A549 (cell line): ENCODE measurements around the gene PPIF. TPM values are rescaled to one million over a fixed set of nuclear protein-coding genes. Genes with fewer than 3 reads are reported as not detected.

ENCODE experiments used
- ATAC-seq, 2 experiments: fragments of 200-7000 bp in 1 of 2; fragments of >200 bp in 1 of 2; cut with Nextera tagmentation in 1 of 2; cut with Tn5 transposase in 1 of 2; 3 replicates each; pipeline versions ENCODE4 v1.8.0 to v1.9.1; 2018 to 2020; ENCODE audit warnings: mild to moderate bottlenecking in 1 of 2, moderate library complexity in 1 of 2
- CTCF ChIA-PET: fragments of 300-600 bp; sonication (Branson Sonifier 250); formaldehyde crosslinking; extraction: SDS; loops from one replicate; lab custom pipeline; 2021; ENCODE audit warnings: antibody characterized with exemption, inconsistent platforms; lab: Yijun Ruan, JAX
- POLR2A ChIA-PET: fragments of 350-600 bp; formaldehyde crosslinking; extraction: SDS; loops from one replicate; lab custom pipeline; 2021; ENCODE audit warnings: antibody characterized with exemption, inconsistent platforms; lab: Yijun Ruan, JAX
- DNase-seq, 2 experiments: peaks; one replicate each; pipeline versions ENCODE4 v3.0.0 to v3.0.0-alpha.2; 2011 to 2016; ENCODE audit warnings: low read depth in 1 of 2, low spot score in 1 of 2
- FAIRE-seq: peaks from 2 replicates; lab custom pipeline; 2011; peaks lifted over from hg19 to GRCh38; lab: Jason Lieb, UNC
- H3K27ac ChIP-seq, 2 experiments: fragments of >200 bp; sonication (Bioruptor Twin); formaldehyde crosslinking; 3 replicates each; pipeline ENCODE4 v1.5.1; 2016 to 2017
- H3K4me1 ChIP-seq: fragments of >200 bp; sonication (Bioruptor Twin); formaldehyde crosslinking; 3 replicates; pipeline ENCODE4 v1.6.1; 2016
- H3K4me2 ChIP-seq: fragments of >200 bp; sonication (Bioruptor Twin); formaldehyde crosslinking; 3 replicates; pipeline ENCODE4 v1.6.1; 2016
- H3K4me3 ChIP-seq: fragments of >200 bp; sonication (Bioruptor Twin); formaldehyde crosslinking; 3 replicates; pipeline ENCODE4 v1.5.1; 2016
- H3K9me3 ChIP-seq: fragments of >200 bp; sonication (Bioruptor Twin); formaldehyde crosslinking; 3 replicates; pipeline ENCODE4 v1.6.1; 2016
- BCL3 ChIP-seq: fragments of >200 bp; sonication (Bioruptor Twin); formaldehyde crosslinking; IDR thresholded peaks from 3 replicates; pipeline ENCODE4 v1.6.1; 2016
- BHLHE40 ChIP-seq: IDR thresholded peaks from 2 replicates; pipeline ENCODE4 v1.6.1; 2012; ENCODE audit warnings: low read depth, low read length, inconsistent platforms
- CHD4 ChIP-seq: fragments of 200-600 bp; sonication (generic); IDR thresholded peaks from 2 replicates; pipeline ENCODE4 v1.6.1; 2016; ENCODE audit warnings: antibody characterized with exemption, mild to moderate bottlenecking, borderline replicate concordance
- EHMT2 ChIP-seq: fragments of 200-600 bp; sonication (generic); IDR thresholded peaks from 2 replicates; pipeline ENCODE4 v1.6.1; 2016; ENCODE audit warnings: antibody characterized with exemption, low read depth, mild to moderate bottlenecking, moderate library complexity
- ELK1 ChIP-seq: fragments of 150-350 bp; IDR thresholded peaks from 2 replicates; pipeline ENCODE4 v1.6.1; 2014; ENCODE audit warnings: low read depth, mild to moderate bottlenecking, low read length
- FOSB ChIP-seq: fragments of 250-450 bp; sonication (Bioruptor Pico); IDR thresholded peaks from 2 replicates; pipeline ENCODE4 v1.5.0; 2020; ENCODE audit warnings: mild to moderate bottlenecking, moderate library complexity
- FOSL2 ChIP-seq, 2 experiments: fragments of 450-650 bp in 1 of 2; fragments of >200 bp in 1 of 2; sonication (Bioruptor Twin) in 1 of 2; formaldehyde crosslinking; IDR thresholded peaks; 2 replicates each; pipeline versions ENCODE4 v1.5.0 to v1.6.1; 2016 to 2020; ENCODE audit warnings: mild to moderate bottlenecking in 1 of 2, moderate library complexity in 1 of 2
- FOXS1 ChIP-seq: fragments of 250-450 bp; sonication (Bioruptor Pico); IDR thresholded peaks from 2 replicates; pipeline ENCODE4 v1.5.0; 2020; ENCODE audit warnings: mild to moderate bottlenecking, moderate library complexity
- HOXB5 ChIP-seq: fragments of 250-450 bp; sonication (Bioruptor Pico); IDR thresholded peaks from 2 replicates; pipeline ENCODE4 v1.5.0; 2020; ENCODE audit warnings: mild to moderate bottlenecking, moderate library complexity
- JUNB ChIP-seq: fragments of >200 bp; sonication (Bioruptor Twin); formaldehyde crosslinking; IDR thresholded peaks from 2 replicates; pipeline ENCODE4 v1.6.1; 2016
- KDM1A ChIP-seq: fragments of 200-600 bp; sonication (generic); IDR thresholded peaks from 2 replicates; pipeline ENCODE4 v1.6.1; 2016; ENCODE audit warnings: low read depth, mild to moderate bottlenecking
- KDM5A ChIP-seq: fragments of 200-600 bp; sonication (generic); IDR thresholded peaks from 2 replicates; pipeline ENCODE4 v1.6.1; 2016; ENCODE audit warnings: antibody characterized with exemption, mild to moderate bottlenecking
- MAFK ChIP-seq: fragments of 450-650 bp; IDR thresholded peaks from 2 replicates; pipeline ENCODE4 v1.6.1; 2014; ENCODE audit not compliant: partially characterized antibody
- MYC ChIP-seq: IDR thresholded peaks from 2 replicates; pipeline ENCODE4 v1.6.1; 2012; ENCODE audit warnings: mild to moderate bottlenecking, inconsistent platforms, low read length, improper control_type of control experiment, borderline replicate concordance
- NFE2L2 ChIP-seq: fragments of 150-350 bp; conservative IDR thresholded peaks from 2 replicates; pipeline ENCODE4 v1.6.1; 2014; ENCODE audit warnings: low read length
- NPAS2 ChIP-seq: fragments of 250-450 bp; sonication (Bioruptor Pico); IDR thresholded peaks from 2 replicates; pipeline ENCODE4 v1.8.0; 2022; ENCODE audit warnings: mild to moderate bottlenecking, moderate library complexity, borderline replicate concordance
- NR3C1 ChIP-seq: fragments of >200 bp; sonication (Bioruptor Twin); formaldehyde crosslinking; IDR thresholded peaks from 3 replicates; pipeline ENCODE4 v1.6.1; 2017
- POLR2A ChIP-seq: IDR thresholded peaks from 2 replicates; pipeline ENCODE4 v1.6.1; 2012; ENCODE audit warnings: mild to moderate bottlenecking, low read length
- RCOR1 ChIP-seq: fragments of 150-350 bp; IDR thresholded peaks from 2 replicates; pipeline ENCODE4 v1.6.1; 2014; ENCODE audit warnings: antibody characterized with exemption, low read length, low read depth
- REST ChIP-seq: fragments of 200-600 bp; sonication (generic); IDR thresholded peaks from 2 replicates; pipeline ENCODE4 v1.6.1; 2016; ENCODE audit warnings: antibody characterized with exemption, mild to moderate bottlenecking, moderate library complexity
- RNF2 ChIP-seq: fragments of 200-600 bp; sonication (generic); IDR thresholded peaks from 2 replicates; pipeline ENCODE4 v1.6.1; 2016; ENCODE audit warnings: low read depth, mild to moderate bottlenecking, antibody characterized with exemption, moderate library complexity, borderline replicate concordance
- SMC3 ChIP-seq: fragments of >200 bp; sonication (Bioruptor Twin); formaldehyde crosslinking; IDR thresholded peaks from 3 replicates; pipeline ENCODE4 v1.6.1; 2018; ENCODE audit warnings: inconsistent platforms
- SREBF2 ChIP-seq: fragments of 450-650 bp; IDR thresholded peaks from 2 replicates; pipeline ENCODE4 v1.6.1; 2014; ENCODE audit warnings: mild to moderate bottlenecking, moderate library complexity
- TP53 ChIP-seq: fragments of 250-450 bp; sonication (Bioruptor Pico); IDR thresholded peaks from 2 replicates; pipeline ENCODE4 v1.5.0; 2021; ENCODE audit warnings: mild to moderate bottlenecking, moderate library complexity
- WGBS: methylation state at CpG from one replicate; pipeline ENCODE4 v1.1.6; 2017; ENCODE audit errors: missing lambda C conversion rate; 5-methylcytosine and 5-hydroxymethylcytosine counted together
- polyA plus RNA-seq, 4 experiments: library from polyadenylated mRNA; depleted of rRNA in 3 of 4; stranded (reverse); fragments of >200 nt; fragmentation: RNase III in 1 of 4; extraction: RNeasy Plus Mini Kit Qiagen cat#74134 plus additional on column Dnase treatment in 1 of 4; gene quantifications; 2 replicates in 3 of 4; 3 replicates in 1 of 4; pipeline ENCODE4 v1.2.3, GENCODE V29; 2011 to 2017

Gene PPIF
- polyA plus RNA-seq, 2 of the 4 experiments (the other 2 are of a cell fraction), result 44.8 to 75.0 TPM

GRCh38 chr10:79314761-79315601, 32.3 kb upstream of the PPIF start:
- POLR2A ChIA-PET, result no interaction called here
- Histone ChIP-seq H3K9me3 (no peaks in the 10 kb centered on the region), H3K4me1 (peaks cover 20% of the 10 kb centered on the region), H3K27ac (no peak overlapping the region), H3K4me2 (no peak overlapping the region), H3K4me3 (no peak overlapping the region)
- no peak for FAIRE-seq
- ATAC-seq, result no peak
- WGBS, result 87% methylated on average over 24 of the region's 25 CpGs
- TF ChIP-seq BHLHE40 (no peak), EHMT2 (no peak), TP53 (CRISPR knock-in tag) (no peak), JUNB (no peak), NFE2L2 (no peak), SMC3 (no peak), MAFK (no peak), RCOR1 (no peak), RNF2 (no peak), ELK1 (no peak), BCL3 (no peak), REST (no peak), POLR2A (no peak), NPAS2 (CRISPR knock-in tag) (no peak), KDM5A (no peak), SREBF2 (no peak), KDM1A (no peak)
- no peak for DNase-seq
- CTCF ChIA-PET, result interaction anchor here (1.3 to 1.8 kb wide), 2 partner anchors 11 to 33 kb away, joined by 3 to 4 read pairs; no protein-coding TSS in a partner anchor

- no peak for FAIRE-seq
- CTCF ChIA-PET, result interaction anchor here (1.3 to 1.8 kb wide), 2 partner anchors 12 to 32 kb away, joined by 3 to 4 read pairs; no protein-coding TSS in a partner anchor
- no peaks in the 10 kb centered on the region for H3K9me3 ChIP-seq
- no peak overlapping the region for H3K27ac ChIP-seq
- no peak overlapping the region for H3K4me2 ChIP-seq
- POLR2A ChIA-PET, result no interaction called here
- no peak overlapping the region for H3K4me3 ChIP-seq
- no peak for ATAC-seq
- no peak for TF ChIP-seq FOSB (CRISPR knock-in tag)
- no peak for TF ChIP-seq SMC3
- no peak for TF ChIP-seq CHD4
- no peak for TF ChIP-seq HOXB5
- TF ChIP-seq BHLHE40, result no peak
- no peak for TF ChIP-seq FOXS1
- no peak for TF ChIP-seq FOSL2 (IDR thresholded peaks at IDR 0.05)
- TF ChIP-seq FOSL2 (CRISPR knock-in tag; IDR thresholded peaks at IDR 0.05), result no peak
- no peak for TF ChIP-seq MYC
- TF ChIP-seq NR3C1, result no peak
- TF ChIP-seq, all 56 proteins: peak for 0
- H3K4me1 ChIP-seq, result peaks cover 25% of the 10 kb centered on the region
- 80% methylated on average over 11 of the region's 11 CpGs for WGBS
- no peak for DNase-seq
These were observed 31.7 kb upstream of the PPIF start for GRCh38 chr10:79315602-79315920.
